IPS-18a (cell line): ENCODE results near the gene COL4A4.
A peak's percentile ranks its signal among the peaks of the same experiment; 100 is the strongest.

ENCODE experiments used
- H3K27ac ChIP-seq: one replicate; pipeline ENCODE4 v1.5.1; 2013; ENCODE audit warnings: low read length
- H3K27me3 ChIP-seq: one replicate; pipeline ENCODE4 v1.6.1; 2013; ENCODE audit warnings: mild to moderate bottlenecking, low read length; ENCODE audit not compliant: control insufficient read depth, insufficient read depth
- H3K36me3 ChIP-seq: one replicate; pipeline ENCODE4 v1.6.1; 2013; ENCODE audit warnings: low read depth, low read length; ENCODE audit not compliant: control insufficient read depth
- H3K4me1 ChIP-seq: one replicate; pipeline ENCODE4 v1.6.1; 2013; ENCODE audit warnings: low read depth, low read length; ENCODE audit not compliant: control insufficient read depth
- H3K4me3 ChIP-seq: one replicate; pipeline ENCODE4 v1.5.1; 2013; ENCODE audit warnings: low read length
- H3K9ac ChIP-seq: one replicate; pipeline ENCODE4 v1.6.1; 2013; ENCODE audit warnings: mild to moderate bottlenecking, low read length, moderate library complexity
- H3K9me3 ChIP-seq: one replicate; pipeline ENCODE4 v1.6.1; 2013; ENCODE audit warnings: low read depth, low read length; ENCODE audit not compliant: control insufficient read depth

Gene COL4A4

DNA sequence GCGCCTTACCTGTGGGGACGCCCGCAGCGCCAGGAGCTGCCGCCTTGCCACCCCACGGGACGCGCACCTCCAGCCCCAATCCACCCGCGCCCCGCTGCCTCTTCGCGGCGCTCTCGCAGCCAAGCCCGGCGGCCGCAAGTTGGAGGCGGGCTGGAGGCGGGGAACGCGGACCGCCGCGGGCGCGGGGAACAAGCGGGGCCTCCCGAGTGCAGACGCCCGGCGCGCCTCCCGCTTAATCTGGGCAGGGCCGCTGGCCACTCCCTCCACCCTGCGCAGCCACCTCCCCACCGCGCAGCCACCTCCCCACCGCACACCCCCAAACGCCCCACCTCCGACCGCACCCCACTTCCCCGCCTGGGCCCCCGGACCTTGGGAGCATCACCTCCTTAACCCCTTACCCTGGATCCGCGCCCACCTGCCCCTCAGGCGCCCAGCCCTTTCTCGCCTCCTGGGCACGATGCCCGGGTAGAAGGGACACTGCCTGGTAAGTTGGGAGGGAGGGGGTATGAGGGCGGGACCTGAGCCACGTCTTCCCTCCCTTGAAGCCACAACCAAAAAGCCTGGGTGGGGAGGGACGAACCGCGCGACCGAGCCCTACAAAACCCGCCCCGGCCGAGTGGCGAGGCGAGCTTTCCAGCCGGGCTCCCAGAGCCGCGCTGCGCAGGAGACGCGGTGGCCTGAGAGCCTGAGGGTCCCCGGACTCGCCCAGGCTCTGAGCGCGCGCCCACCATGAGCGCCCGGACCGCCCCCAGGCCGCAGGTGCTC is at the start of gene COL4A4, which contains the start of gene COL4A3:
TSS of gene COL4A4 (minus strand) at position 208 of the 765 bp plus-strand sequence. CDS start 16,722 bp downstream, outside the sequence.
TSS of gene COL4A3 (plus strand) at position 627 of the 765 bp plus-strand sequence. CDS start at position 730, 103 bp downstream.
- Histone ChIP-seq H3K9me3 (no peaks in the 10 kb centered on the region), H3K27me3 (peaks cover 68% of the 10 kb centered on the region), H3K27ac (no peak within 1 kb of the TSS), H3K4me3 (peak within 1 kb of the TSS; percentile 58), H3K36me3 (no peaks in the 10 kb centered on the region), H3K4me1 (peaks cover 5% of the 10 kb centered on the region), H3K9ac (no peak within 1 kb of the TSS)

GRCh38 chr2:227207573-227207972 is 43.6 kb upstream of the COL4A4 start:
- H3K9ac ChIP-seq, result no peak overlapping the region
- H3K4me1 ChIP-seq, result peaks cover 5% of the 10 kb centered on the region
- H3K4me3 ChIP-seq, result no peak overlapping the region
- H3K27me3 ChIP-seq, result peaks cover 69% of the 10 kb centered on the region
- H3K9me3 ChIP-seq, result no peaks in the 10 kb centered on the region
- no peaks in the 10 kb centered on the region for H3K36me3 ChIP-seq
- no peak overlapping the region for H3K27ac ChIP-seq

- Histone ChIP-seq H3K4me1 (peaks cover 5% of the 10 kb centered on the region), H3K27ac (no peak overlapping the region), H3K9ac (no peak overlapping the region), H3K4me3 (no peak overlapping the region), H3K9me3 (no peaks in the 10 kb centered on the region), H3K36me3 (no peaks in the 10 kb centered on the region), H3K27me3 (peaks cover 69% of the 10 kb centered on the region)
Measured at GRCh38 chr2:227206406-227206805, 42.4 kb upstream of the COL4A4 start.

GRCh38 chr2:227205701-227206100 is 41.7 kb upstream of the COL4A4 start:
- Histone ChIP-seq H3K9me3 (no peaks in the 10 kb centered on the region), H3K36me3 (no peaks in the 10 kb centered on the region), H3K4me3 (no peak overlapping the region), H3K27me3 (peaks cover 64% of the 10 kb centered on the region), H3K9ac (no peak overlapping the region), H3K27ac (no peak overlapping the region), H3K4me1 (peaks cover 5% of the 10 kb centered on the region)

GRCh38 chr2:227204452-227204851 is 40.4 kb upstream of the COL4A4 start:
- Histone ChIP-seq H3K4me1 (peaks cover 5% of the 10 kb centered on the region), H3K36me3 (no peaks in the 10 kb centered on the region), H3K9me3 (no peaks in the 10 kb centered on the region), H3K27me3 (peaks cover 52% of the 10 kb centered on the region), H3K9ac (no peak overlapping the region), H3K27ac (no peak overlapping the region), H3K4me3 (no peak overlapping the region)

GRCh38 chr2:227201771-227202170 is 37.8 kb upstream of the COL4A4 start:
- H3K27ac ChIP-seq, result no peak overlapping the region

DNA sequence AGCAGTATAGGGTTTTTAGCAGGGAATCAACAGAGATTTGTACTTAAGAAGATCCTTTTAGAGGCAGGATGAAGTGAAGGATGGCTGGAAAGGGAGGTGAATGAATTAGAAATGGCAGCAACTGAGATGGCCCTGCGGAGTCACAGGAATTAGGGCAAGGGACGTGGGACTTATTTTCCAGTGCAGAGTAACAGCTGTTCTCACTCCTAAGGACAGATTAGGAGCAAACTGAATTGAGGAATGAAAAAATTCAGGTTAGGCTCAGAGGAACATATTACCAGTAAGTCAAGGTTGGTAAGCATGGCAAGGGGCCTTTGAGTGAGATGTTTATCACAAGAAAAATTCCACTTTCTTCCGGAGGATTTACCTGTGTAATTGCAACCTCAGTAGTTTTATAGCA is 34.9 kb upstream of the COL4A4 start:
- no peaks in the 10 kb centered on the region for H3K9me3 ChIP-seq
- H3K27me3 ChIP-seq, result peaks cover 2% of the 10 kb centered on the region
- no peak overlapping the region for H3K27ac ChIP-seq
- no peaks in the 10 kb centered on the region for H3K36me3 ChIP-seq
- H3K9ac ChIP-seq, result no peak overlapping the region
- H3K4me3 ChIP-seq, result no peak overlapping the region
- H3K4me1 ChIP-seq, result no peaks in the 10 kb centered on the region

More at GRCh38 chr2:227201771-227202170, 37.8 kb upstream of the COL4A4 start:
- H3K9me3 ChIP-seq, result no peaks in the 10 kb centered on the region
- H3K27me3 ChIP-seq, result peaks cover 26% of the 10 kb centered on the region
- no peaks in the 10 kb centered on the region for H3K4me1 ChIP-seq
- H3K4me3 ChIP-seq, result no peak overlapping the region
- no peak overlapping the region for H3K9ac ChIP-seq
- H3K36me3 ChIP-seq, result no peaks in the 10 kb centered on the region

- no peak overlapping the region for H3K4me3 ChIP-seq
- no peaks in the 10 kb centered on the region for H3K9me3 ChIP-seq
- peaks cover 8% of the 10 kb centered on the region for H3K4me1 ChIP-seq
- no peak overlapping the region for H3K9ac ChIP-seq
- H3K27me3 ChIP-seq, result no peaks in the 10 kb centered on the region
- H3K27ac ChIP-seq, result no peak overlapping the region
- no peaks in the 10 kb centered on the region for H3K36me3 ChIP-seq
Measured at GRCh38 chr2:227194219-227194618, 30.2 kb upstream of the COL4A4 start.

- Histone ChIP-seq H3K4me3 (no peak overlapping the region), H3K27me3 (no peaks in the 10 kb centered on the region), H3K4me1 (peaks cover 20% of the 10 kb centered on the region), H3K36me3 (no peaks in the 10 kb centered on the region), H3K9ac (no peak overlapping the region), H3K9me3 (no peaks in the 10 kb centered on the region), H3K27ac (no peak overlapping the region)
Measured at GRCh38 chr2:227192491-227192890, 28.5 kb upstream of the COL4A4 start.

DNA sequence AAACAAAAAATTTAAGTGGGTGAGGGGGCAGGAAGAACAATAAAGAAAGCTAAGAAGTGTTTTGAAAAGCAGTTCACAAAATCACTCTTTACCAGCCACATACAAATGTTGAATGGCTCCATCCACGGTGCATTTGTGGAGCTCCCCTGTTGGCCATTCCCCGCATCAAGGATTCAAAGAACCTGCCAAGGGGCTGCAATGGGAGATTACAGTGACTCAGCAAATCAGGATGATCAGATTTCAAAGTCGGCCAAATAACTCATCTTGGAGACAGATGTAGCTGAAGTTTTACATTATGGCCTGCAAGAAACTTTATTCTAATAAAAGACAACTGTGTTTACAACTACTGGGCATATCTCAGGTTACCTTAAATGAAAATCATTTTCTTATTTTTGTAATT is 27.4 kb upstream of the COL4A4 start:
- Histone ChIP-seq H3K4me3 (no peak overlapping the region), H3K4me1 (peaks cover 20% of the 10 kb centered on the region), H3K27ac (no peak overlapping the region)

GRCh38 chr2:227188292-227188691 is 24.3 kb upstream of the COL4A4 start:
- H3K4me3 ChIP-seq, result no peak overlapping the region

More for the DNA sequence above, 27.4 kb upstream of the COL4A4 start:
- Histone ChIP-seq H3K9me3 (no peaks in the 10 kb centered on the region), H3K36me3 (no peaks in the 10 kb centered on the region), H3K9ac (no peak overlapping the region), H3K27me3 (no peaks in the 10 kb centered on the region)

GRCh38 chr2:227186751-227187150 is 22.7 kb upstream of the COL4A4 start:
- no peak overlapping the region for H3K9ac ChIP-seq
- H3K36me3 ChIP-seq, result no peaks in the 10 kb centered on the region
- no peaks in the 10 kb centered on the region for H3K9me3 ChIP-seq
- H3K4me1 ChIP-seq, result peaks cover 24% of the 10 kb centered on the region
- H3K4me3 ChIP-seq, result no peak overlapping the region
- no peaks in the 10 kb centered on the region for H3K27me3 ChIP-seq
- H3K27ac ChIP-seq, result no peak overlapping the region

More at GRCh38 chr2:227188292-227188691, 24.3 kb upstream of the COL4A4 start:
- Histone ChIP-seq H3K27me3 (no peaks in the 10 kb centered on the region), H3K27ac (no peak overlapping the region), H3K9ac (no peak overlapping the region), H3K4me1 (peaks cover 25% of the 10 kb centered on the region), H3K36me3 (no peaks in the 10 kb centered on the region), H3K9me3 (no peaks in the 10 kb centered on the region)
